ENCODE measurements around the gene ERC2.

- no peak for TF ChIP-seq TSHZ2 (CRISPR knock-in tag; IDR thresholded peaks at IDR 0.05)
- no peak for TF ChIP-seq ESRRG (CRISPR knock-in tag; IDR thresholded peaks at IDR 0.05)
- no peak for TF ChIP-seq ZC3H10 (CRISPR knock-in tag; IDR thresholded peaks at IDR 0.05)
These were observed 147.4 kb downstream of the ERC2 start for GRCh38 chr3:56320883-56321282.

Measured in SK-N-SH treated with all-trans-retinoic acid at 6 μM for 48 hours (cell line).